Naive thymus-derived CD8-positive, alpha-beta T cell (primary cell): ENCODE measurements around the gene SUN2. TPM values are rescaled to one million over a fixed set of nuclear protein-coding genes. Genes with fewer than 3 reads are reported as not detected.
A peak's percentile ranks its signal among the peaks of the same experiment; 100 is the strongest.

ENCODE experiments used
- ATAC-seq, 2 donors: fragments of 150-1000 bp; cut with Tn5 transposase in 1 of 2; sonication (Bioruptor Pico), chemical (Tn5 transposase) in 1 of 2; 1 replicate in 1 of 2; 2 replicates in 1 of 2; pipeline ENCODE4 v1.10.0; 2021; ENCODE audit warnings: mild to moderate bottlenecking in 2 of 2, moderate library complexity in 2 of 2
- POLR2A ChIA-PET: fragments of 350-600 bp; sonication (Branson Sonifier 250); formaldehyde crosslinking; loops from one replicate; lab custom pipeline; 2021; ENCODE audit warnings: antibody characterized with exemption; lab: Charles Lee
- DNase-seq, 10 donors: peaks; one replicate each; pipeline versions ENCODE4 v3.0.0 to v3.0.0-alpha.2; 2020 to 2022
- H3K27ac Mint-ChIP-seq, 10 donors: one replicate each; pipeline ENCODE4 v1.8.0; 2020 to 2022; ENCODE audit warnings: mild to moderate bottlenecking in 10 of 10, mixed read lengths in 10 of 10, moderate library complexity in 4 of 10, inconsistent platforms in 1 of 10
- H3K27me3 Mint-ChIP-seq, 5 donors: one replicate each; pipeline ENCODE4 v1.8.0; 2021 to 2022; ENCODE audit warnings: mixed read lengths in 5 of 5
- H3K36me3 Mint-ChIP-seq, 3 donors: one replicate each; pipeline ENCODE4 v1.8.0; 2020 to 2022; ENCODE audit warnings: mixed read lengths in 3 of 3, mild to moderate bottlenecking in 2 of 3, inconsistent platforms in 1 of 3
- H3K4me1 Mint-ChIP-seq, 4 donors: one replicate each; pipeline ENCODE4 v1.8.0; 2021 to 2022; ENCODE audit warnings: mixed read lengths in 4 of 4
- H3K4me3 Mint-ChIP-seq, 10 donors: one replicate each; pipeline ENCODE4 v1.8.0; 2020 to 2022; ENCODE audit warnings: mild to moderate bottlenecking in 10 of 10, mixed read lengths in 10 of 10, moderate library complexity in 6 of 10, inconsistent platforms in 1 of 10
- H3K9me3 Mint-ChIP-seq, 9 donors: one replicate each; pipeline ENCODE4 v1.8.0; 2020 to 2022; ENCODE audit warnings: mixed read lengths in 9 of 9, mild to moderate bottlenecking in 3 of 9, inconsistent platforms in 1 of 9, moderate library complexity in 1 of 9
- polyA plus RNA-seq, 3 donors: library from polyadenylated mRNA; unstranded; fragments of 300-500 nt; fragmentation: Illumina TruSeq; gene quantifications; one replicate each; pipeline ENCODE4 v1.2.3, GENCODE V29; 2021
- total RNA-seq, 8 experiments: library from RNA in 2 of 8; stranded (reverse) in 2 of 8; gene quantifications; one replicate each; pipeline ENCODE4 v1.2.3 and lab custom pipeline; 2021 to 2026

SUN2 gene
- total and polyA plus RNA-seq, 5 experiments from 2014 or later: 491 to 1,073 (median 802) TPM

DNA sequence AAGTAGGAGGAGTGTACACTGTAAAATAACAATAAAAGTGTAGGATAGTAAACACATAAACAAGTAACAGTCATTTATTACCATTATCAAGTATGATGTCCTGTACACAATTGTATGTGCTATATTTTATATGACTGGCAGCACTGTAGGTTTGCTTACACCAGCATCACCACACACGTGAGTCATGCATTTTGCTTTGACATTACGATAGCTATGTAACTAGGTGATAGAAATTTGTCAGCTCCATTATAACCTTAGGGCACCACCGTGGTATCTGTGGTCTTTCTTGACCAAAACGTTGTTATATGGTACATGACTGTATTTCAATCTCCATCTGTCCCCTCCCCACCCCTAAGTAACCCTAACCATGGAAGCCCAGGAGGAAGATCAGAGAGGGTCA, 37.0 kb upstream of the SUN2 start:
- H3K4me3 Mint-ChIP-seq: peak overlapping the region; percentile 85 to 95 (median 91)
- ATAC-seq (no peak), DNase-seq (no peak)
- H3K36me3 Mint-ChIP-seq: no peaks in the 10 kb centered on the region
- H3K9me3 Mint-ChIP-seq: no peaks in the 10 kb centered on the region
- peak overlapping the region; percentile 82 to 97 (median 96) for H3K27ac Mint-ChIP-seq
- peaks cover 12 to 28% (median 19%) of the 10 kb centered on the region in 4 donors for H3K4me1 Mint-ChIP-seq
- peaks cover 0 to 14% (median 3%) of the 10 kb centered on the region in 5 donors for H3K27me3 Mint-ChIP-seq
- POLR2A ChIA-PET: interaction anchor here (0.6 to 2.2 kb wide), 6 partner anchors 10 to 914 kb away, joined by 3 to 15 read pairs (median 5); no protein-coding TSS in a partner anchor

DNA sequence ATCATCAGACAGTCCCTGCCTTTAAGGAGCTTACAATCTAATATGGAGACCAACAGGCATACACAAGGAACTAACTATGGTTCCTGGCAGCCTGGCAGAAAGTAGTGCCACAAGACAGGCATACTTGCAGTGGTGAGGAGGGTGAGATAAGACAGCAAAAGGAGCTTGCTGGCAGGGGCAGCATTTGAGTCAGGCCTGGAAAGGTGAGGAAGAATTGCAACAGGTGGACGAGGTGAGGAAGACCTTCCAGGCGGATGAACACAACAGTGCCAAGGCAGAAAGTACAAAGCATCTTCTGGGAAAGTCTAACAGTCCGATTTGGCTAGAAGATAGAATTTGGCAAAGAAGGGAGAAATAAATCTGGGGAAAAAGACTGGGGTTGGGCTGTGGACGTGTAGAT, 33.8 kb upstream of the SUN2 start:
- DNase-seq (no peak), ATAC-seq (no peak)
- no peaks in the 10 kb centered on the region for H3K9me3 Mint-ChIP-seq
- H3K36me3 Mint-ChIP-seq: peaks cover 0 to 4% (median 0%) of the 10 kb centered on the region in 3 donors
- H3K27me3 Mint-ChIP-seq: no peaks in the 10 kb centered on the region
- peaks cover 7 to 16% (median 12%) of the 10 kb centered on the region in 4 donors for H3K4me1 Mint-ChIP-seq
- H3K27ac Mint-ChIP-seq: no peak overlapping the region
- POLR2A ChIA-PET: no interaction called here
- no peak overlapping the region for H3K4me3 Mint-ChIP-seq

DNA sequence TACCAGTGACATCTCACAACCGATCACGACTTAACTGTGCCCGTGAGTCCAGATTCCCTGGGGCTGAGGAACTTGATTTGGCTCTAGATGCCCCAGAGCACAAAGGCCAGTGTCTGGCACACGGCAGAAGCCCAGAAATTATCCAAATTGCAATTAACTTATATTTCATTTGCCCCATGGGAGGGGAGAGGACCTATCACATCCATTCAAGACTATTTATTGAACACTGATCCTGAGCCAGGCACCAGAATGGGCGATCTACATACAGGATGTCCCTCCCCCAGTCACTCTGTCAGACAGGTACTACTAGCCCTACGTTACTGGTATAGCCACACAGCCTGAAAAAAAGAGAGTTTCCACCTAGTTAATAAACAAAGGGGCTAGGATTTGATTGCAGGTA, 33.0 kb upstream of the SUN2 start:
- Mint-ChIP-seq H3K36me3 (peaks cover 0 to 4% (median 0%) of the 10 kb centered on the region in 3 donors), H3K4me3 (no peak overlapping the region), H3K9me3 (no peaks in the 10 kb centered on the region), H3K27ac (peak overlapping the region in 1 of 10 donors; percentile 36), H3K27me3 (no peaks in the 10 kb centered on the region), H3K4me1 (peaks cover 7 to 11% (median 9%) of the 10 kb centered on the region in 4 donors)
- POLR2A ChIA-PET: no interaction called here
- ATAC-seq (no peak), DNase-seq (peak in 1 of 10 donors; percentile 38)

DNA sequence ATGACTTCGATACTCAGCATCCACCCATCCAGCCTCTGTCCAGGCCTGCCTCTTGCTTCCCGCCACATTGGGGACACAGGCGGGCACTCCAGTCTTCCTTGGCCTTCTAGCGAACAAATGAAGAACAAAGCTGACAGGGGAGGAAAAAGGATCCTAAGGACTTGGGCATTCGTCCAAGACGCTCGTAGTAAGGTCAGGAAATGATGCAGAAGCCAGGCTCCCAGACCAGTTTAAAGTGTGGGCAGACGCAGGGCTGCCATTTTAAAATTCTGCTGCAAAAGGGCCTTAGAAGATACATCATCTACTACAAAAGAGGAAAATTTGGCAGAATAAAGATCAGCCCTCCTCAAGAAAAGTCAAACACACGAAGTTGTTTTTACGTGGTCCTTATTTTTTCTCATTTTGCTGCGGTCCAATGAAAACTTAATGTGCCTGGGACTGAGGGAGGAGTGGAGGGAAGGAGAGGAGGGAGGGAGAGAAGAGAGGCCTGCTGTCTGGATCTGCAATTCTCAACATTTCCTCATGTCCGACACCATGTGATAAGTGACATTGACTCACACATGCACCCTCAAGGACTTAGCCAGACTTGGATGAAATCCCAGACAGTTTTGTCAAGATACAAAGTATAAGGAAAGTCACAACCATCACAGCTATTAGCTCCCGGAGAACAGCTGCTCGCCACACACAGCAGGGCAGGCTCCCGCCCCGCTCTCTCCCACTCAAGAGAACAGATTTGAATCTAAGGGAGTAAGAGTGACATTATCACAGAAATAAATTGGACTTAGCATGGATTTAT, 32.4 kb upstream of the SUN2 start:
- Mint-ChIP-seq H3K4me3 (no peak overlapping the region), H3K9me3 (no peaks in the 10 kb centered on the region), H3K36me3 (peaks cover 0 to 4% (median 0%) of the 10 kb centered on the region in 3 donors), H3K27ac (no peak overlapping the region), H3K27me3 (no peaks in the 10 kb centered on the region), H3K4me1 (peaks cover 5 to 11% (median 7%) of the 10 kb centered on the region in 4 donors)
- DNase-seq (no peak), ATAC-seq (no peak)
- POLR2A ChIA-PET: interaction anchor here (1.1 kb wide), 1 partner anchor 9 kb away, joined by 7 read pairs; no protein-coding TSS in a partner anchor

DNA sequence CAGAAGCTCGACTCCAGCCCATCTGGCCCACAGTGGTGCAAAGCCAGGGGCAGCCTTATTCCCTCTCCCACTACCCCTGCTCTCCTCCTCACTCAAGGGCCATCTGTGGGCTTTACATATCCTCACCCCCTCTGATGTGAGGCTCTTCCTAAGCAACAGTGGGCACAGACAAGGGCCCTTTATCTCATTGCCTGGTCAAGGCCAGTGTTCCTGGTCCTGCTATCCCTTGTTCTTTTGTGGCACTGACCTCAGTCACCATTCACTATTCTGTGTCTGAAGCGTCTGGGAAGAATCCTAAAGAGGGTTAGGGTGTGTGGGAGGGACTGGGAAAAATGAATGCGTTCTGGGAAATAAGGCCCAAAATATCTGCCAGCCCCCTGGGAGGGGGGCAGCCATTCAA, 30.8 kb upstream of the SUN2 start:
- H3K9me3 Mint-ChIP-seq: no peaks in the 10 kb centered on the region
- POLR2A ChIA-PET: no interaction called here
- H3K4me1 Mint-ChIP-seq: peaks cover 4 to 16% (median 10%) of the 10 kb centered on the region in 4 donors
- peaks cover 0 to 11% (median 3%) of the 10 kb centered on the region in 3 donors for H3K36me3 Mint-ChIP-seq
- peak in 1 of 10 donors; percentile 40 for DNase-seq
- ATAC-seq: no peak
- H3K4me3 Mint-ChIP-seq: no peak overlapping the region
- H3K27me3 Mint-ChIP-seq: no peaks in the 10 kb centered on the region
- no peak overlapping the region for H3K27ac Mint-ChIP-seq

DNA sequence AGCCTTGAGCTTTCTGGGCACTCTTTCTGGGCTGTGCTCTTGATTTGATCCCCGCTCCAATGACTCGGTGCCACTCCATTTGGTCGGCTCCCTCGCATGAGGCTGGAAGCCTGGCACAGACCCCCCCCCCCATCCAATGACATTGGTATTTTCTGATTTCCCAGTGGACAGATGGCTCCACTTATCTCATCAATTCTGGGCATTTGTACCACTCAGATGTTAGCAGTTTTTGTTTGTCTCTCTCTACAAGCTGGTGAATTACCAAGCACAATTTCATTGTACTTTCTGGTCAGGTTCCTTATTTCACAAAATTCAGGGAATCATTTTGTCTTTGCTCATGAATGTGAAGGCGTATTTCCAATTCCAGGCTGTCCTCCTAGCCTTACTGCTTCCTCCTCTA, 29.1 kb upstream of the SUN2 start:
- POLR2A ChIA-PET: interaction anchor here (0.7 to 1.2 kb wide), 3 partner anchors 10 to 37 kb away, joined by 3 to 4 read pairs (median 4); no protein-coding TSS in a partner anchor
- peaks cover 0 to 24% (median 9%) of the 10 kb centered on the region in 3 donors for H3K36me3 Mint-ChIP-seq
- peak overlapping the region in 1 of 10 donors; percentile 22 for H3K27ac Mint-ChIP-seq
- ATAC-seq: no peak
- DNase-seq: no peak
- no peak overlapping the region for H3K4me3 Mint-ChIP-seq
- no peaks in the 10 kb centered on the region for H3K27me3 Mint-ChIP-seq
- H3K4me1 Mint-ChIP-seq: peaks cover 4 to 16% (median 11%) of the 10 kb centered on the region in 4 donors
- H3K9me3 Mint-ChIP-seq: no peaks in the 10 kb centered on the region

DNA sequence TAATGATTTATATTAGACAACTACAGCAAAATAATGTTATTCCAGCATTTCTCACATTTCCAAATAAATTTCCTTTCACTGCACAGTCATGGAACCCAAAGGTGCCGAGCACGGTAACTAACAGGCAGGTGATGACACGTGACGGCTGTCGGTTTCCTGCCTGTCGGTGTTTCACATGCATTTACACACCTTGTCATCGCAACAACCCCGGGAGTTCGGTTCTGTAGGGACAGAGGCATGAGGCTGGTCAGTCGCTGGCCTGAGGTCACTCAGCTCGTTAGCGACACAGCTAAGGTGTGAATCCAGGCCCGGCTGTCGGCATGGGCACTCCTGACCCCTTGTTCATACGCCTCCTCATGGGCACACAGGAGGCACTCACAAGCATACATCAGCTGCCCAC, 28.2 kb upstream of the SUN2 start:
- H3K9me3 Mint-ChIP-seq: no peaks in the 10 kb centered on the region
- ATAC-seq (no peak), DNase-seq (no peak)
- peak overlapping the region in 1 of 10 donors; percentile 37 for H3K27ac Mint-ChIP-seq
- POLR2A ChIA-PET: interaction anchor here (0.7 to 1.2 kb wide), 3 partner anchors 11 to 37 kb away, joined by 3 to 4 read pairs (median 4); no protein-coding TSS in a partner anchor
- peaks cover 0 to 29% (median 9%) of the 10 kb centered on the region in 3 donors for H3K36me3 Mint-ChIP-seq
- H3K4me3 Mint-ChIP-seq: no peak overlapping the region
- H3K27me3 Mint-ChIP-seq: no peaks in the 10 kb centered on the region
- H3K4me1 Mint-ChIP-seq: peaks cover 4 to 16% (median 11%) of the 10 kb centered on the region in 4 donors

DNA sequence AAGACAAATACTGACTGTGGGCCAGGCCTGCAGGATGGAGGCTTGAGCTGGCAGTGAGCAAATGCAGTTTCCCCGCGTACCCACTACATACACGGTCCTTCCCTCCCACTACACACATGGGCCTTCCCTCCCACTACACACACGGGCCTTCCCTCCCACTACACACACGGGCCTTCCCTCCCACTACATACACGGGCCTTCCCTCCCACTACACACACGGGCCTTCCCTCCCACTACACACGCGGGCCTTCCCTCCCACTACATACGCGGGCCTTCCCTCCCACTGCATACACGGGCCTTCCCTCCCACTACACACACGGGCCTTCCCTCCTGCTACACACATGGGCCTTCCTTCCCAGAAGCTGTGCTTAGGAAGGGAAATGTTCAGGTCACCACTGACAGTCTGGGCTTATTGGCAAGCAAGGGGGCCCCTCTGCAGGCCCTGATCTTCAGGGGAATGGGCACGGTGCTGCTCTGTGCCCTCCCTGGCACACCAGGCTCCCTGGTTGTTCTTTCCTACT, 27.4 kb upstream of the SUN2 start:
- POLR2A ChIA-PET: interaction anchor here (1.4 kb wide), 1 partner anchor 10 kb away, joined by 4 read pairs; the partner anchor contains the start of gene DNAL4
- no peaks in the 10 kb centered on the region for H3K27me3 Mint-ChIP-seq
- H3K9me3 Mint-ChIP-seq: no peaks in the 10 kb centered on the region
- DNase-seq (no peak), ATAC-seq (no peak)
- H3K27ac Mint-ChIP-seq: peak overlapping the region in 3 of 10 donors; percentile 60 to 80 (median 68)
- peaks cover 0 to 31% (median 9%) of the 10 kb centered on the region in 3 donors for H3K36me3 Mint-ChIP-seq
- peaks cover 4 to 16% (median 11%) of the 10 kb centered on the region in 4 donors for H3K4me1 Mint-ChIP-seq
- H3K4me3 Mint-ChIP-seq: no peak overlapping the region

DNA sequence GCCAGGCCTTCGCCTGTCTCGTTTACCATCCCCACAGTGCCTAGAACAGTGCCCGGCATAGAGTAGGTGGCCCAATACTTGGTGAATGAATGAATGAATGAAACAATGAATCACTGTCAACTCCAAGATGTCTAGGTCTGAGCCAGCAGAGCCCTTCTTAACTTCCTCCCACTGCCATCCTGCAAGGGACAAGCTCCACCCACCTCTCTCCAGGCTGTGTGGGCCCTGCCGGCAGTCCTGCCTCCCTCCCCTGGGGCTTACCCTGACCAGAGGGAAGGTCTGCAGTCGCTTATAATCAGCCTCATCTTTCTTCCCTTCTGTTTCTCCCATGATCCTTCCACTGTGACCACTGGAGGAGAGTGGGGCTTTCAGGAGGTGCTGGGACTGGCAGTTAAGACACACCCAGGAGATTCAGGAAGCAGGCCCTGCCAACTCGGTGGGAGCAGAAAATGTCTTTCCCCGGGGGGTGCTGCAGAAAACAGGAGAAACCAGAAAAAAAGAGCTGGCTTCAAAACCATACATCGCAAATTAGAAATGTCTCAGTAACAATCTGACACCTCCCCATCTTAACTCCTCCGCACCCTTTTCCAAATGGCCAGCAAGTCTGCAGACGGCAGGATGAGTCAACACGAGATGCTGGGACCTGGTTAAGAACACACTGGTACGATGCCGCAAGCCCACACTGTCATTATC, 26.8 kb upstream of the SUN2 start:
- no peak for ATAC-seq
- Mint-ChIP-seq H3K36me3 (peaks cover 0 to 31% (median 9%) of the 10 kb centered on the region in 3 donors), H3K9me3 (no peaks in the 10 kb centered on the region), H3K27me3 (no peaks in the 10 kb centered on the region), H3K4me1 (peaks cover 2 to 16% (median 11%) of the 10 kb centered on the region in 4 donors), H3K27ac (peak overlapping the region in 4 of 10 donors; percentile 50 to 83 (median 60)), H3K4me3 (no peak overlapping the region)
- no peak for DNase-seq
- POLR2A ChIA-PET: interaction anchor here (0.7 to 1.4 kb wide), 3 partner anchors 11 to 63 kb away, joined by 3 to 4 read pairs (median 4); partner anchors contain the start of gene DNAL4

DNA sequence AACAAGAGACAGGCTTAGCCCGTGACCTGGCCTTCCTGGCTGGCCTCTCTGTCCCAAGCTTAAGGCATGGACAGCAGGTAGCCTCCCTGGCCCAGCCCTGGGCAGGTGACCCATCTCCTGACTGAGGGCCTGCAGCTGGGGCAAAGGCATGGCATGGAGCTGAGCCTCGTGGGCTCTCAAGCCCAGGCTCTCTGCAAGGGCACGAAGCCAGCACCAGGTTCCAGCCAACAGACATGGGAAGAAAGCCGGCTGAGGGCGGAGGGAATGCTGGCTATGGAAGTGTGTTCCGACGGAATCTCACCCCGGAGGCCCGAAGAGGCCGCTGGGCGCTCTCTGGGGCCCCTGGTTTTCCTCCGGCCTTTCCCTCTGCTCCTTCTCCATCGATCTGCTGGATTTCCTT, 25.2 kb upstream of the SUN2 start:
- no peak overlapping the region for H3K4me3 Mint-ChIP-seq

DNA sequence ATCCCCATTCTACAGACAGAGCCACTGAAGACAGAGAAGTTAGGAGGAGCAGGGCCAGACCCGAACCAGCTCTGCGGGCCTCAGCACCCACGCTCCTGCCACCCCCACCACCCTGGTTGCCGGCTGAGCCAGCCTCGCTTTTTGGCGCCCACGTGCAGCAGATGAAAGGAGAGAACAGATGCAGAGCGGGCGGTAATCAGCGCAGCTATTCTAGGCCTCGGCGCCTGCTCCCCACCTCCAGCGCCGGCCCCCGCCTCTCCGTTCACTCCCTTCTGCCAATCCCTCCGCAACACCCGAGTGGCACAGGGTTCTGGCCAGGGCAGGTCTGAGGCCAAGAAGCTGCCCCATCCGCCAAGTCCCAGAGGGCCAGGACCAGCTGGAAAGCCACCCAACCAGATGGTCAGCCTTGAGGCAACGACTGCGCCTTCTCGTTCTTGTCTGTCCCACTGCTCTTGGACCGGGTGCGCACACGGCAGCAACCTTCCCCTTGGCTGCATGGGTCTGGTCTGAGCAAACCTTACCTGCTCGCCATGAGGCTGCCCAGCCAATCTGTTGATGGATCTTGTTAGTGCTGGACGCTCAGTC, 21.4 kb upstream of the SUN2 start:
- peaks cover 0 to 26% (median 9%) of the 10 kb centered on the region in 3 donors for H3K36me3 Mint-ChIP-seq
- no peak for ATAC-seq
- peak overlapping the region in 1 of 10 donors; percentile 45 for H3K27ac Mint-ChIP-seq
- H3K27me3 Mint-ChIP-seq: no peaks in the 10 kb centered on the region
- no peak for DNase-seq
- H3K9me3 Mint-ChIP-seq: no peaks in the 10 kb centered on the region
- POLR2A ChIA-PET: no interaction called here
- peaks cover 5 to 15% (median 11%) of the 10 kb centered on the region in 4 donors for H3K4me1 Mint-ChIP-seq
- H3K4me3 Mint-ChIP-seq: no peak overlapping the region

More for the DNA sequence above, 25.2 kb upstream of the SUN2 start:
- peaks cover 2 to 18% (median 12%) of the 10 kb centered on the region in 4 donors for H3K4me1 Mint-ChIP-seq
- no peaks in the 10 kb centered on the region for H3K9me3 Mint-ChIP-seq
- no peaks in the 10 kb centered on the region for H3K27me3 Mint-ChIP-seq
- POLR2A ChIA-PET: interaction anchor here (0.6 kb wide), 1 partner anchor 47 kb away, joined by 4 read pairs; no protein-coding TSS in a partner anchor
- DNase-seq (no peak), ATAC-seq (no peak)
- H3K27ac Mint-ChIP-seq: peak overlapping the region in 2 of 10 donors; percentile 26 to 83
- peaks cover 0 to 31% (median 9%) of the 10 kb centered on the region in 3 donors for H3K36me3 Mint-ChIP-seq

DNA sequence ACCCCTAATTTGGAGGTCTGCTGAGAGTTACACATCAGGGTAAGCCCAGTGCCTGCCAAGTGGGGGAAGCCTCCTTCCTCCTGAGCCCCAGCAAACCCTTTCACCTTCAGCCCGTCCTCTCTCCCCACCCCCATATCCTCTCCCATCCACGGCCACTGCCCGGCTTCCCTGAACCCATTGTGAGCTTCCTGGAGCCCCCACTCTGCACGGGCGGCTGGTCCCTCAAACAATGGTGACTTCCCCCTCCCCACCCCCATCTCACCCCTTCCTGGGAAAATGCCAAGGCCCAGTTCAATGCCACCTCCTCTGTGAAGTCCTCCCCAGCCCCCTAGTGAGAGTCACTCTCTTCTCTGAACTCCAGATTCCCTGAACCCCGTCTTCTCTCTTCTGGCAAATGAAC, 20.3 kb upstream of the SUN2 start:
- Mint-ChIP-seq H3K4me3 (no peak overlapping the region), H3K4me1 (peaks cover 5 to 12% (median 8%) of the 10 kb centered on the region in 4 donors), H3K9me3 (no peaks in the 10 kb centered on the region), H3K27me3 (no peaks in the 10 kb centered on the region), H3K27ac (peak overlapping the region in 3 of 10 donors; percentile 23 to 77 (median 70)), H3K36me3 (peaks cover 0 to 16% (median 3%) of the 10 kb centered on the region in 3 donors)
- DNase-seq (no peak), ATAC-seq (no peak)
- POLR2A ChIA-PET: interaction anchor here (1.6 kb wide), 1 partner anchor 29 kb away, joined by 3 read pairs; no protein-coding TSS in a partner anchor
